Stomach (tissue), 4 donors: ENCODE measurements around the gene LEPR.

Source experiments
- CTCF ChIP-seq, 7 experiments: fragments of 450-650 bp in 4 of 7; fragments of 200-600 bp in 3 of 7; sonication (generic) in 3 of 7; IDR thresholded peaks; one replicate each; pipeline ENCODE4 v1.5.1; 2016 to 2019; ENCODE audit warnings: antibody characterized with exemption in 7 of 7, control low read depth in 2 of 7, mild to moderate bottlenecking in 1 of 7
- POLR2A ChIP-seq, 4 donors: fragments of 450-650 bp; IDR thresholded peaks; one replicate each; pipeline ENCODE4 v1.6.1; 2016; ENCODE audit warnings: antibody characterized with exemption in 4 of 4, control low read depth in 2 of 4, mild to moderate bottlenecking in 1 of 4, moderate library complexity in 1 of 4
- POLR2AphosphoS5 ChIP-seq, 3 donors: sonication (generic); formaldehyde crosslinking; IDR thresholded peaks; one replicate each; pipeline ENCODE4 v1.6.1; 2016; ENCODE audit warnings: antibody characterized with exemption in 3 of 3

- TF ChIP-seq CTCF (IDR thresholded peaks at IDR 0.05) (no peak), POLR2AphosphoS5 (IDR thresholded peaks at IDR 0.05) (no peak), POLR2A (IDR thresholded peaks at IDR 0.05) (no peak)
These were observed 26.5 kb upstream of the LEPR start for GRCh38 chr1:65393928-65394327.
